Fibroblast of gingiva (primary cell): ENCODE results near the gene SIT1.
A peak's percentile ranks its signal among the peaks of the same experiment; 100 is the strongest.

ENCODE experiments used
- DNase-seq: peaks from one replicate; pipeline ENCODE4 v3.0.0-alpha.2; 2011; ENCODE audit warnings: low read depth

The SIT1 gene

GRCh38 chr9:35605351-35606137 lies 45.2 kb downstream of the SIT1 start:
- no peak for DNase-seq

DNA sequence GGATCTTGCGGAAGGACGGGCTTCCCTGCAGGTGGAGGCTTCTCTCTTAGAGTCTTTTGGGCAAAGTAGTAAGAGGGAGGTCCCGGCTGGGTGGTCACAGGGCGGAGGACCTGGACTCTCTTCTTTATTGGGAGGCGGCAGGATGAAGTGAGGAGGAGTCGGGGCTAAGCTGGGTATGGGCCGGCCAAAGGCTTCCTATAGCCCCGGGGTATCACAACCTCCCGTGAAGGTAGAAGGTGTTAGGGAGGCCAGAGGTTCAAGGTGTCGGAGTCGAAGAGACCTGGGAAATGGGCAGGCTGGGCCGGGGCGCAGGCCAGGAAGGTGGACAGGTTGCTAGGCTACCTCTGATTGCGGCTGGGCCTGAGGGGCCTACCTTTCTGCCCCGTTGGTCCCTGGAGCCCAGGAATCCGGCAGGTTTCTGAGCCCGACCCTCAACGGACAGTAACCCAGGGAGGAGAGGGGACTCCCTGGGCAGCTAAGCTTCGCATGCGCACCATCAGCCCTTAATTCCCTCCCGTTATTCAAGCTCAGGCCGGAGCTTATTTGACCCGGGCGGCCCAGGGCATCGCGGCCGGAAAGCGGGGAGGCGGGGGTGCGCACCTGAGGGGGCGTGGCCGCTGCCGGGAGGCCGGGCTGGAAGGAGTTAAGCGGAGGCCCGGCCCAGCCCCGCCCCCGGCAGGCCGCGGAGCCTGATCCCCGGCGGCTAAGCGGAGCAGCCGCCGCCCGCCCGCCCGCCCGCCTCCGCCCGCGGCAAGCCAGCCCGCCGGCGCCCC lies 46.0 kb downstream of the SIT1 start, which contains the start of gene TESK1:
Gene TESK1 (plus strand): TSS at position 685 of the 773 bp plus-strand sequence. CDS start 358 bp downstream, outside the sequence.
- DNase-seq = peak; percentile 46

GRCh38 chr9:35603986-35604577 lies 46.6 kb downstream of the SIT1 start:
- peak; percentile 99 for DNase-seq

- DNase-seq = peak; percentile 95
Observed at GRCh38 chr9:35603506-35603985, 47.2 kb downstream of the SIT1 start.

DNA sequence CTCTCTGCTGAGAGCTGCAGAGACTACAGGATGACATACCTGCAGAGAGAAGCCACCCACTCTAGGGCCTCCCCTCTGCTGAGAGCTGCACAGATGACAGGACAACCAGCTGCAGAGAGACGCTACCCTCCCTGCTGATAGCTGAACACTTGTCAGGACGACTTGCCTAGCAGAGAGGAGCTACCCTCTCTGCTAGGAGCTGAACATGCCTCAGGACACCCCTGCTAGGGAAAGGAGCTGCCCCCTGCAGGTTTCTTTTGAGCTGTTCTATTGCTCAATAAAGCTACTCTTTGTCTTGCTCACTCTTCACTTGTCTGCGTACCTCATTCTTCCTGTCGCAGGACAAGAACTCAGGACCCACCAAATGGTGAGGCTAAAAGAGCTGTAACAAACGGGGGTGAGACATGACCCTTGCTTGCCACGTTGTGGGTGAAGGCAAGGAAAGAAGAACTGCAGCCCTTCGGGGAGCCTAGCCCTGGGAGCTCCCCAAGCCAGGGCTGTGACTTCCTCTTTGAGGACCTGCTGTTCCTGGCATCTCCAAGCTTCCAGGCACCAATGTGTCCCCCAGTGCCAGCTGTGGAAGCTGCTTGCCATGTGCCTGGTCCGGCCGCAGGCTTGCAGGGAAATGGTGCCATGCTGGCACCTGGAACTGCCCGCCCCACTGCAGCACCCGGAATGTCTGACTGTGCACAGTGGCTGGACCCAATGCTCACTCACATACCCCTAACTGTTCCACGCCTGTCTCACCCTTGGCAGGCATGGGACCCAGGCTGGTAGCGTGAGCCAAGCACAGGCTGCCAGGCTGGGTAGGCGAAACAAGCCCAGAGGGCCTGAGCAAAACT lies 50.7 kb downstream of the SIT1 start:
- DNase-seq = no peak
